GM06990 (cell line): ENCODE measurements around the gene MTNR1A.

Experiments
- DNase-seq: peaks from one replicate; pipeline ENCODE4 v3.0.0-alpha.2; 2011; ENCODE audit not compliant: insufficient read length; ENCODE audit errors: extremely low read depth
- H3K27me3 ChIP-seq: replicated peaks from 2 replicates; pipeline ENCODE4 v1.6.0; 2011; ENCODE audit warnings: low read length; ENCODE audit not compliant: control insufficient read depth, insufficient read depth
- H3K36me3 ChIP-seq: 2 replicates; pipeline ENCODE4 v1.5.1; 2011; ENCODE audit warnings: low read length; ENCODE audit not compliant: control insufficient read depth, insufficient read depth
- H3K4me3 ChIP-seq: replicated peaks from 2 replicates; pipeline ENCODE4 v1.5.1; 2011; ENCODE audit warnings: low read depth, mild to moderate bottlenecking, control low read depth, low read length
- TF ChIP-seq, protein P1 (sequence below): IDR thresholded peaks from 2 replicates; pipeline ENCODE4 v1.5.1; 2011; ENCODE audit warnings: low read length, control low read depth, mild to moderate bottlenecking, inconsistent platforms; ENCODE audit not compliant: insufficient read depth, poor library complexity, severe bottlenecking

The MTNR1A gene

DNA sequence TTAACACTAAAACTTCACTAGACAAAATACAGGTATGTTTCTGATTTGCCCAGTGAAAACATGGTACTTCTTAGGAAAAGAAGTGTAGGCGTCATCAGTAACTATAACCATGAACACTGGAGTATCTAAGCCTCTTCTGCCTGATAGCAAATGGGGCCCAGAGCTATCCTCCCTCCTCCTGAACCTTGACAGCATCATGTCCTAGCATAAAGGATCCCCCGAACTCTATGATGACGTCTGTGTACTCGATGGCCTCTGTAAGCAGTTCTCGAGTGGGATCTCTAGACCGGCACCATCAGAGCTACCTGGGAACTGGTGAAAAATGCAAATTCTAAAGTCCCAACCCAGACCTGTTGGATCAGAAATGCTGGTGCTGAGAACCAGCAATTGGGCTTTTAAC, 36.3 kb upstream of the MTNR1A start:
- no peaks in the 10 kb centered on the region for H3K36me3 ChIP-seq
- H3K27me3 ChIP-seq = no peaks in the 10 kb centered on the region
- no peak for DNase-seq

DNA sequence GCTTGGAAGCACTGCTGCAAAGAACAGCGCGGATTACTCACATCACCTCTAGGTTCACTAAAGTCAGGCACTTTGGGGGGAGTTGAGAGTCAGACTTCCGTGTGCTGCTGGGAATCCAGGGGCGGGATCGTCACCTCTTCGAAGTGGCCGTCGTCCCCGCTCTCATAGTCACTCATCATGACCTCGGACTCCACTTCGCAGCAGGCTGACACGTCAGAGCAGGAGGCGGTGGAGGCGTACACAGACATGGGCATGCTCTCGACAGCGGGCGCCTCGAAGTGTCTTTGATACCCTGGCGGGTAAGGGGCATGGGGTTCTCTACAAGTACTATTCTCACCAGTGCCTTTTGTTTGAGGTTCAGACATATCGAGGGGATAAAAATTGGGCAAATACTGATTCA, 33.1 kb upstream of the MTNR1A start:
- TF ChIP-seq, protein P1, sequence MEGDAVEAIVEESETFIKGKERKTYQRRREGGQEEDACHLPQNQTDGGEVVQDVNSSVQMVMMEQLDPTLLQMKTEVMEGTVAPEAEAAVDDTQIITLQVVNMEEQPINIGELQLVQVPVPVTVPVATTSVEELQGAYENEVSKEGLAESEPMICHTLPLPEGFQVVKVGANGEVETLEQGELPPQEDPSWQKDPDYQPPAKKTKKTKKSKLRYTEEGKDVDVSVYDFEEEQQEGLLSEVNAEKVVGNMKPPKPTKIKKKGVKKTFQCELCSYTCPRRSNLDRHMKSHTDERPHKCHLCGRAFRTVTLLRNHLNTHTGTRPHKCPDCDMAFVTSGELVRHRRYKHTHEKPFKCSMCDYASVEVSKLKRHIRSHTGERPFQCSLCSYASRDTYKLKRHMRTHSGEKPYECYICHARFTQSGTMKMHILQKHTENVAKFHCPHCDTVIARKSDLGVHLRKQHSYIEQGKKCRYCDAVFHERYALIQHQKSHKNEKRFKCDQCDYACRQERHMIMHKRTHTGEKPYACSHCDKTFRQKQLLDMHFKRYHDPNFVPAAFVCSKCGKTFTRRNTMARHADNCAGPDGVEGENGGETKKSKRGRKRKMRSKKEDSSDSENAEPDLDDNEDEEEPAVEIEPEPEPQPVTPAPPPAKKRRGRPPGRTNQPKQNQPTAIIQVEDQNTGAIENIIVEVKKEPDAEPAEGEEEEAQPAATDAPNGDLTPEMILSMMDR = no peak
- H3K27me3 ChIP-seq = no peaks in the 10 kb centered on the region
- no peaks in the 10 kb centered on the region for H3K36me3 ChIP-seq
- H3K4me3 ChIP-seq = no peak overlapping the region
- DNase-seq = no peak

More for the DNA sequence above, 36.3 kb upstream of the MTNR1A start:
- TF ChIP-seq, protein P1 = no peak
- H3K4me3 ChIP-seq = no peak overlapping the region

DNA sequence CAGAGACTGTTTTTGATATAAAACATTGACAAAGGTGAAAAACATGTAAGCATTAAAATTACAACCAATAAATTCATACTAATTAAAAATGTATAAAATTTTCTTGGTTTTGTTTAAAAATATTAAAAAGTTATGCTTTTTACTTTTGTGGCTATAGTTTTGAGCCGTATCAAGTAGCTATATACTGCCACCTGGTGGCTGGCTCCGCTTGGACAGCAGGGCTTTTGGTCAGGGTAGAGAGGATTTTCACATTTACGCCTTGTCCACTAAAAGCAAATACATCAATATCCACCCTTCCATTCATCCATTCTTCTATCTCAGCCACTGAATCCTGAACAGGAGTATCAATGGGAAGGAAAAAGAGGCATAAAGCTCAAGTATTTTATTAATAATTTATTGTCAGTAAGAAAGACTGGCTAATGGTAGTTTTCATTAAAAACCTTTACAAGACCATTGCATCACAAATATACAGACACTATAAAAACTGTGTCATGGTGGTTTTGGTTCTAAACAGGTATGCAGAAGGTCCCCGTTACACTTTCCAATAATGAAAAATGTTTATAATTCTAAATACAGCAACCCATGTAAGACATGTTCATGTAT, 32.1 kb upstream of the MTNR1A start:
- Histone ChIP-seq H3K36me3 (no peaks in the 10 kb centered on the region), H3K4me3 (no peak overlapping the region), H3K27me3 (no peaks in the 10 kb centered on the region)
- TF ChIP-seq, protein P1 = peak; percentile 79
- DNase-seq = no peak

DNA sequence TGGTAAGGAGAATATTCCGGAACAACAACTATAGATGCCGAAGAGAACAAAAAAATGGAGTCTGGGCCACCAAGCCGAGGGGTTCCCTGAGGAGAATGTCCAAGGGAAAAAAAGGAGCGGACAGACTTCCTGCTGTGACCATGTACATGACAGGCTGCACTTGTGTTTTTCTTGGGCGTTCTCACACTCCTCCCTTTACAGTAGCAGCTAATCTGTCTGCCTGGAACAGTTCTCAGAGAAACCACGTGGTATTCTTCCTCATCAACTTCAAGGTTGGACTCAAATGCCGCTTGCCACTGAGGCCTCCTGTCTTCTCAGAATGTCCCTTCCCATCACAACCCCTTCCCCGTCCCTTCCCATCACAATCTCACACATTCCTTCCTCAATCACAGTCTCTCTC, 30.8 kb upstream of the MTNR1A start:
- no peaks in the 10 kb centered on the region for H3K36me3 ChIP-seq

DNA sequence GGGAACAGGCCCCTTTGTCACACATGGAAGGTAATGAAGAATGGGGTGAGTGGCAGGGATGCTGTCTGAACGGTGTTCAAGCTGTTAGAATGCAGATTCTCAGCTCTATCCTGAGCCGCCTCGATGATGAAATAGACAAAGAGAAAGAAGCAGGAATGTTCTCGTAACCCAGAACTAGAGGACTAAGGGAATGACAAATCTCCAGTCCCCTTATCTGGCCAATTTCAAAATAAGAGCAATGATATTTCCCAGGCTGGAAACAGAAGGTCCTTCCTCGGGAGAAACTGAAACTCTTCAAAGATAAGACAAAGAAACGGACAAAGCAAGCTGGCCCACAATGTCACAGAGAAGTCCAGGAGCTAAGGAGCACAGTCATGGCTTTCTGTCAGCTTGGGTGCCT, 29.5 kb upstream of the MTNR1A start:
- TF ChIP-seq, protein P1 = no peak
- DNase-seq = no peak
- Histone ChIP-seq H3K36me3 (no peaks in the 10 kb centered on the region), H3K4me3 (no peak overlapping the region), H3K27me3 (no peaks in the 10 kb centered on the region)

More for the DNA sequence above, 30.8 kb upstream of the MTNR1A start:
- TF ChIP-seq, protein P1 = no peak
- H3K27me3 ChIP-seq = no peaks in the 10 kb centered on the region
- DNase-seq = no peak
- no peak overlapping the region for H3K4me3 ChIP-seq

DNA sequence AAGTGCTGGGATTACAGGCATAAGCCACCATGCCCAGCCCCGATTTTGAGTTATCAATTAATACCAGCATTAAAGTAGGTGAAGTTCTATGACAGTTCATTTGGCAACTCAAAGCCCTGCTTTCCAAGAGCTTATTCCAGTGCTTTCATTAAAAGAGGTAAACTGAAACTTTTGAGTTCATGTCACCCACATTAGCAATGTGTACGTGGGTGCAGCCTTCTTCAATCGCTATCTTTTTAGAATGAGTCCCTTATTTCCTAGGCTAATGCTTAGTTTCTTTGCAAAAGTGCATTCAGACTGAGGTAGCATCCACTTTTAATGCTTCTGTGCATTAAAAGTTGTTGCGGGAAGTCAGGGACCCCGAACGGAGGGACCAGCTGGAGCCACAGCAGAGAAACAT, 26.1 kb upstream of the MTNR1A start:
- DNase-seq = no peak
- TF ChIP-seq, protein P1 = no peak
- Histone ChIP-seq H3K36me3 (no peaks in the 10 kb centered on the region), H3K27me3 (no peaks in the 10 kb centered on the region), H3K4me3 (no peak overlapping the region)
